ENCODE data around the gene GAS7. TPM values are rescaled to one million over a fixed set of nuclear protein-coding genes. Genes with fewer than 3 reads are reported as not detected.

Gene GAS7
- polyA plus RNA-seq, 3 donors from 2014 or later: 8.1 to 31.2 (median 13.7) TPM

- peaks cover 32 to 62% (median 38%) of the 10 kb centered on the region in 3 donors for H3K36me3 Mint-ChIP-seq
- peaks cover 2% of the 10 kb centered on the region in 3 donors for H3K27me3 Mint-ChIP-seq (ENCODE audit: low read depth in 3 of 3)
- no peak for DNase-seq
- no peak overlapping the region for H3K27ac Mint-ChIP-seq
- H3K9me3 Mint-ChIP-seq: no peaks in the 10 kb centered on the region
- no peaks in the 10 kb centered on the region for H3K4me1 Mint-ChIP-seq
- H3K4me3 Mint-ChIP-seq: no peak overlapping the region
These were observed 260.5 kb downstream of the GAS7 start for GRCh38 chr17:9937901-9938300.

GRCh38 chr17:9937241-9937761 is 261.1 kb downstream of the GAS7 start:
- DNase-seq: no peak
- Mint-ChIP-seq H3K9me3 (no peaks in the 10 kb centered on the region), H3K27me3 (ENCODE audit: low read depth in 3 of 3) (peaks cover 2 to 3% (median 2%) of the 10 kb centered on the region in 3 donors), H3K4me1 (no peaks in the 10 kb centered on the region), H3K36me3 (peaks cover 28 to 60% (median 38%) of the 10 kb centered on the region in 3 donors), H3K27ac (peak overlapping the region in 3 of 6 donors; percentile 10 to 74 (median 45)), H3K4me3 (no peak overlapping the region)

- Mint-ChIP-seq H3K9me3 (no peaks in the 10 kb centered on the region), H3K36me3 (peaks cover 28 to 56% (median 36%) of the 10 kb centered on the region in 3 donors), H3K27me3 (ENCODE audit: low read depth in 3 of 3) (peaks cover 2 to 3% (median 2%) of the 10 kb centered on the region in 3 donors), H3K4me3 (no peak overlapping the region), H3K4me1 (no peaks in the 10 kb centered on the region), H3K27ac (no peak overlapping the region)
- no peak for DNase-seq
These were observed 262.3 kb downstream of the GAS7 start for GRCh38 chr17:9936095-9936494.

- DNase-seq: no peak
- no peaks in the 10 kb centered on the region for H3K9me3 Mint-ChIP-seq
- peak overlapping the region in 3 of 6 donors; percentile 1 to 36 (median 20) for H3K27ac Mint-ChIP-seq
- H3K4me3 Mint-ChIP-seq: no peak overlapping the region
- no peaks in the 10 kb centered on the region for H3K4me1 Mint-ChIP-seq
- H3K27me3 Mint-ChIP-seq (ENCODE audit: low read depth in 3 of 3): peaks cover 2 to 3% (median 3%) of the 10 kb centered on the region in 3 donors
- H3K36me3 Mint-ChIP-seq: peaks cover 23 to 49% (median 30%) of the 10 kb centered on the region in 3 donors
These were observed 263.0 kb downstream of the GAS7 start for GRCh38 chr17:9935408-9935807.

- DNase-seq: no peak
- peaks cover 18 to 43% (median 25%) of the 10 kb centered on the region in 3 donors for H3K36me3 Mint-ChIP-seq
- no peaks in the 10 kb centered on the region for H3K4me1 Mint-ChIP-seq
- no peak overlapping the region for H3K27ac Mint-ChIP-seq
- H3K9me3 Mint-ChIP-seq: no peaks in the 10 kb centered on the region
- H3K4me3 Mint-ChIP-seq: no peak overlapping the region
- H3K27me3 Mint-ChIP-seq (ENCODE audit: low read depth in 3 of 3): peaks cover 2 to 3% (median 3%) of the 10 kb centered on the region in 3 donors
These were observed 264.1 kb downstream of the GAS7 start for GRCh38 chr17:9934331-9934730.

- Mint-ChIP-seq H3K27me3 (ENCODE audit: low read depth in 3 of 3) (peaks cover 2 to 3% (median 2%) of the 10 kb centered on the region in 3 donors), H3K36me3 (peaks cover 8 to 28% (median 13%) of the 10 kb centered on the region in 3 donors), H3K9me3 (no peaks in the 10 kb centered on the region), H3K4me3 (no peak overlapping the region), H3K27ac (peak overlapping the region in 3 of 6 donors; percentile 40 to 65 (median 53)), H3K4me1 (no peaks in the 10 kb centered on the region)
- no peak for DNase-seq
These were observed 265.9 kb downstream of the GAS7 start for GRCh38 chr17:9932491-9932890.

- H3K4me1 Mint-ChIP-seq: no peaks in the 10 kb centered on the region
- DNase-seq: no peak
- H3K4me3 Mint-ChIP-seq: no peak overlapping the region
- peaks cover 2 to 3% (median 2%) of the 10 kb centered on the region in 3 donors for H3K27me3 Mint-ChIP-seq (ENCODE audit: low read depth in 3 of 3)
- H3K27ac Mint-ChIP-seq: no peak overlapping the region
- H3K36me3 Mint-ChIP-seq: peaks cover 8 to 18% (median 13%) of the 10 kb centered on the region in 3 donors
- no peaks in the 10 kb centered on the region for H3K9me3 Mint-ChIP-seq
These were observed 267.2 kb downstream of the GAS7 start for GRCh38 chr17:9931144-9931741.

GRCh38 chr17:9929871-9930270 is 268.5 kb downstream of the GAS7 start:
- H3K9me3 Mint-ChIP-seq: no peaks in the 10 kb centered on the region
- no peak for DNase-seq
- peak overlapping the region in 1 of 6 donors; percentile 45 for H3K27ac Mint-ChIP-seq
- H3K4me3 Mint-ChIP-seq: no peak overlapping the region
- peaks cover 1 to 2% of the 10 kb centered on the region in 2 donors for H3K4me1 Mint-ChIP-seq
- H3K27me3 Mint-ChIP-seq (ENCODE audit: low read depth in 3 of 3): peaks cover 2 to 10% (median 5%) of the 10 kb centered on the region in 3 donors
- H3K36me3 Mint-ChIP-seq: peaks cover 9 to 23% (median 10%) of the 10 kb centered on the region in 3 donors

GRCh38 chr17:9928601-9929333 is 269.6 kb downstream of the GAS7 start:
- Mint-ChIP-seq H3K27ac (peak overlapping the region in 1 of 6 donors; percentile 6), H3K4me1 (peaks cover 3 to 7% of the 10 kb centered on the region in 2 donors), H3K4me3 (no peak overlapping the region), H3K36me3 (peaks cover 10 to 26% (median 11%) of the 10 kb centered on the region in 3 donors), H3K9me3 (no peaks in the 10 kb centered on the region), H3K27me3 (ENCODE audit: low read depth in 3 of 3) (peaks cover 2 to 11% (median 9%) of the 10 kb centered on the region in 3 donors)
- DNase-seq: no peak

GRCh38 chr17:9926150-9926804 is 272.1 kb downstream of the GAS7 start:
- no peak overlapping the region for H3K4me3 Mint-ChIP-seq
- H3K4me1 Mint-ChIP-seq: peaks cover 3 to 7% of the 10 kb centered on the region in 2 donors
- H3K9me3 Mint-ChIP-seq: no peaks in the 10 kb centered on the region
- H3K36me3 Mint-ChIP-seq: peaks cover 8 to 27% (median 12%) of the 10 kb centered on the region in 3 donors
- DNase-seq: no peak
- peak overlapping the region in 2 of 6 donors; percentile 49 to 53 for H3K27ac Mint-ChIP-seq
- H3K27me3 Mint-ChIP-seq (ENCODE audit: low read depth in 3 of 3): peaks cover 4 to 10% (median 8%) of the 10 kb centered on the region in 3 donors

- Mint-ChIP-seq H3K4me3 (no peak overlapping the region), H3K36me3 (peaks cover 13 to 32% (median 13%) of the 10 kb centered on the region in 3 donors), H3K27me3 (ENCODE audit: low read depth in 3 of 3) (peaks cover 3 to 10% (median 8%) of the 10 kb centered on the region in 3 donors), H3K27ac (peak overlapping the region in 2 of 6 donors; percentile 49 to 53), H3K4me1 (peaks cover 3 to 7% of the 10 kb centered on the region in 2 donors), H3K9me3 (no peaks in the 10 kb centered on the region)
- no peak for DNase-seq
These were observed 272.9 kb downstream of the GAS7 start for GRCh38 chr17:9925457-9925856.

- peak overlapping the region in 4 of 6 donors; percentile 29 to 64 (median 34) for H3K27ac Mint-ChIP-seq
- peak; percentile 39 to 57 (median 53) for DNase-seq
- peaks cover 13 to 32% (median 19%) of the 10 kb centered on the region in 3 donors for H3K36me3 Mint-ChIP-seq
- peaks cover 3 to 7% of the 10 kb centered on the region in 2 donors for H3K4me1 Mint-ChIP-seq
- H3K4me3 Mint-ChIP-seq: no peak overlapping the region
- peaks cover 4 to 10% (median 8%) of the 10 kb centered on the region in 3 donors for H3K27me3 Mint-ChIP-seq (ENCODE audit: low read depth in 3 of 3)
- H3K9me3 Mint-ChIP-seq: no peaks in the 10 kb centered on the region
These were observed 273.6 kb downstream of the GAS7 start for GRCh38 chr17:9924735-9925191.

All from immature natural killer cell (primary cell).